Stimulated activated naive CD4-positive, alpha-beta T cell treated with Interleukin-2 at 50 U/mL for 16 hours (primary cell): Measurements from ENCODE around the gene AFF2.

Source experiments
- DNase-seq: peaks from one replicate; lab custom pipeline; 2025; lab: John Stamatoyannopoulos, UW

The AFF2 gene

GRCh38 chrX:148536961-148537360 is 36.5 kb downstream of the AFF2 start:
- no peak for DNase-seq

- no peak for DNase-seq
Observed at GRCh38 chrX:148537556-148538182, 37.3 kb downstream of the AFF2 start.

- no peak for DNase-seq
Observed at GRCh38 chrX:148538582-148538981, 38.2 kb downstream of the AFF2 start.

DNA sequence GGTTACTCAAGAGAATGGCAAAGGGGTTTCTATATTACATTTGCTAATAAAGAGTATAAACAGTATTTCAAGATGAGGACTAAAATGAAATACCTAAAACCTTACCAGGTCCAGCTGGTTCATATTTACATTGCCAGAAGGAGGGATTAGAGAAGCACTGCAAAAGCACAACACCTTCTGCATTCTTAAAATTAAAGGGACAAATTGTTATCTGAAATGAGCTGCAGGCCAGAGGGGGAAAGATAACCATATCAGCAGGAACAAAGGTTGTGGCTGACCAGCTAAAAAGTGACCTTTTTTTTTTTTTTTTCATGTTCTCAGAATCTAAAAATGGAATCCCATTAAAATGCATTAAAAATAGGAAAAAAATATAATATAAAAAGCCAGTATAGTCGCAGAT is 39.7 kb downstream of the AFF2 start:
- DNase-seq, result no peak

DNA sequence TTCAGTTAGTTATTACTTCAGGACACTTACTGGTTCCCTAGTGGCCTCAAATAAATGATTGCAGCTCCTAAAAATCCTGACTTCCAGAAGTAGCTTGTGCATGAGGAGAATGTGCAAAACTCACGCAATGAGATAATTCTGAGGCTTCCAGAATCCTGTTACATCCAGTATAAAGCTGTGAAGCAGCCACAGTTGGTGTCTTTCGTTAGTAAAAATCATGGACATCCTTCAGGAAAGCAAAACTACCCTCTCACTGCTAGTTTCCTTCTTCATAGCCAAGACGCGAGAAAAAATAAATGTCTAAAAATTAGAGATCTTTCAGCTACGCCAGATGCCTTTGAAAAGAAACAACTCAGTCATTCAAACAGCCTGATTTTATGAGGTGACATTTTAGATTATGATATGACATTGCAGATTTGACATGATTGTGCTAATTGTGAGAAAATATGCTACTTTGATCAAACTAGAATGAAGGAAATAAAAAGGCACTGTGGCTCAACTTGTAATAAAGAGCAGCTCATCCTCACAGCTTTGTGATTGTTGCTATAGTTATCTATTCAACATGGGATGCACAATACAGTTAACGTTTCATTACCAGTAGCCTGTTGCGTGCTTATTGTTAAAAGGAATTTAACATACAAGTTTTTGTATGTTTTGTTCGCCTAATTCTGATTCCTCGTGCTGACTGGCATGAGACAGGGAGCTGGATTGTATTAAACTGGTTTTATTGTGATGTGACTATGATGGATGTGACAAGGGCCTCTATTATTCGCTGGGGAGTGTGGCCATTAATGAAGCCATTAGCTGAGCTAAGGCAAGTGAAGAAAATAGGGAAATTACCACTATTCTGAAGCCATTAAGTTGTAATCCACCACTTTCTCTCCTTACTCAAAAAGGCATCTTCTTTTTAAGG is 40.5 kb downstream of the AFF2 start:
- no peak for DNase-seq

GRCh38 chrX:148541584-148541940 is 41.1 kb downstream of the AFF2 start:
- DNase-seq, result no peak

GRCh38 chrX:148542481-148543255 is 42.3 kb downstream of the AFF2 start:
- no peak for DNase-seq

DNA sequence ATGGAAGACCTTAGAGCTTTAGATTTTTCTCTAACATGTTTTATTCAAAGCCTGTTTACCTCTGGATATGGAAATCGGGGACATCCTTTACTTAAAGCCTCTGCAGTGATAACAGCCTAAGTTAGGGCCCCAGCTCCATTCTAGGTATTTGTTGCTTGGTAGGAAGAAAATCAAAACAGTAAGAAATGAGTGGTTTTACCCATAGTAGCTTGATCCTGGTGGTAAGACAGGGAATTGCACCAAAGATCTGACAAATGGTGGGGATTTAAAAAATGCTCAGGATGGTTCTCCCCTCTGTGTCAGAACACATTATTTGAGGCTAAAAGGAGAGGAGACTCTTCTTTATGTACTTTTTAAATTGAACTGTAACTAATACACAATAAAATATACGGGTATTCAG is 52.4 kb downstream of the AFF2 start:
- DNase-seq, result no peak

GRCh38 chrX:148555101-148555500 is 54.7 kb downstream of the AFF2 start:
- no peak for DNase-seq

GRCh38 chrX:148555571-148556243 is 55.3 kb downstream of the AFF2 start:
- no peak for DNase-seq

- DNase-seq, result no peak
Observed at GRCh38 chrX:148556498-148556897, 56.1 kb downstream of the AFF2 start.

- no peak for DNase-seq
Observed at GRCh38 chrX:148562846-148563245, 62.4 kb downstream of the AFF2 start.

DNA sequence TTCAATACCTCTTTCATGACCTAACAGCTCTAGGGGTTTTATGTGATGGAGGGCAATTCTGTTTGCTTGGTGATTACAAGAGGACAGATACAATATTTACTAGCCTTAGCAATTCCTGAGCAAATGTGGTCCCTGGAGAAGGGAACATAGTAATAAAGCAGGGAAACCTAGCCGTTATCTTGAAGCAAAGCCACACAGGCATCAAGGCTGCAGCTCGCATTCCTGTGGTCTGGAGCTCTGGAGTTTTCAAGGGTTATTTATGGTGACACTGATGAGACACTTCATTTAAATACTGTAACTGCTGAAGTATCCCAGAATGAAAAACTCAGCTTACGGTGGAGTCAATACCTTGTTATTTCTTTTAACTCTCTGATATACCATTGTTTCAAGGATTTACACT is 66.8 kb downstream of the AFF2 start:
- no peak for DNase-seq

- DNase-seq, result no peak
Observed at GRCh38 chrX:148567779-148568178, 67.4 kb downstream of the AFF2 start.

- no peak for DNase-seq
Observed at GRCh38 chrX:148568763-148569162, 68.3 kb downstream of the AFF2 start.

GRCh38 chrX:148572337-148572736 is 71.9 kb downstream of the AFF2 start:
- DNase-seq, result no peak

DNA sequence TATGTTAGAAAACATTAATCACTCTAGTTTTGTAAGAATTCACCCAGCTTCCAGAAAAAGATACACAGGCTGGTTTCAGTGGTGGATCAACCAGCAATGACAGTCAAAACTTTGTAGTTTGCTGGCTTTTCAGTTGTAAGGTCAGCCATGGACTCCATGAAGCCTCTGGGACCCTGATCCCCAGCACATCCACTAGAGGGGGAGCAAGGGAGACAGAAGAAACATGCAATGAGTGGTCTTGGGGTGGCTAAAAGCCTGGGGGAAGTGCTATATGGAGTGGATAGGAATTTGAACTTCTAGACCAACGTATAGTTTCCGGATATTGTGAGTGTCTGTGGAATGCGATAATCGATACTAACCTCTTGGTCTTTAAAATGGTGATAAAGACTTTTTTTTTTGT is 72.7 kb downstream of the AFF2 start:
- no peak for DNase-seq

DNA sequence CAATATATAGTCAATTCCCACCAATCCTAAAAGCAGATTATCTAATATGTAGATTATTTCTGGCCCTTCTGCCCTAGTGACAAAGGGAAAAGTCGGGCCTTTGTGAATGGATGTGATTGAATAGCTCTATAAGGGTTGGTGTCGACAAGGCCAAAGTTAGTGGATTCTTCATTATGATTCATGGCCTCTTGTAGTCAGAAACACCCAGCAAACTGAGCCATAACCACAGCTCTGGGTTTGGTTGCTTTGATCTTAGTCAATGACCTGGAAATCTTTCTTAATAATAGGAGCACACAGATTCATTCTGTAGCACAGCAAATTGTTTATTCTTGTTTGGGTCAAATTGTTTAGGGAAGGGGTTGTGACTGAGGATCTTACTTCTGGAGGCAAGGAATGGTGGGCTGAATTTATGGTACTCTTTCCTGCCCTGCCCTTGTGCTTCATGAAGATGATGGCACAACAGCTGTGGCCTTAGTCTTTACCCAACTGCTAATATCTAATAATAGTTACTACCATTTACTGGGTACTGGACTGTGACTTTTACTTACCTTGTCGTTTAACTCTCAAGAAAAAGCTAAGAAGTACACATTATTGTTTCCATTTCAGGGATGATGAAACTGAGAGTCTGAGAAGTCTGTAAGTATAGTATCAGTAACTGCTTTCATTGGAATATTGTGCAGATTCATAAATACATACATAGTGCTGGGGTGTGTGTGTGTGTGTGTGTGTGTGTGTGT is 74.0 kb downstream of the AFF2 start:
- DNase-seq, result no peak

DNA sequence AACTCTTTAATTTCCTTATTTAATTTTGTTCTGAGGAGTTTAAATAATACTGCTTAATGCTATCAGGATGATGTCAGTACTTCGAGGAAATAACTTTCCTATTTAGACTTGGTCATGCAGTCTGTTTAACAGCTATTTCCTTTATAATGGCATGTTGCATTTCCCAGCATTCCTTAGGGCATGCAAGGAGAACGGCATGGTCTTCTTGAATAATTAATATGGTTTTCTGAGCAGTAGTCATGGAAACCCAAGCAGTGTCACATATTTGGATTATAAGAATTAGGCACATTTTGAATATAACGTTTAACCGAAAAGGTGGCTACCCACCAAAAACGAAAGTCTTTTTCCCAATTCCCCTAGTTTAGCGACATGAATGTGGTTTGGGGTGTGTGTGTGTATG is 76.0 kb downstream of the AFF2 start:
- DNase-seq, result no peak

DNA sequence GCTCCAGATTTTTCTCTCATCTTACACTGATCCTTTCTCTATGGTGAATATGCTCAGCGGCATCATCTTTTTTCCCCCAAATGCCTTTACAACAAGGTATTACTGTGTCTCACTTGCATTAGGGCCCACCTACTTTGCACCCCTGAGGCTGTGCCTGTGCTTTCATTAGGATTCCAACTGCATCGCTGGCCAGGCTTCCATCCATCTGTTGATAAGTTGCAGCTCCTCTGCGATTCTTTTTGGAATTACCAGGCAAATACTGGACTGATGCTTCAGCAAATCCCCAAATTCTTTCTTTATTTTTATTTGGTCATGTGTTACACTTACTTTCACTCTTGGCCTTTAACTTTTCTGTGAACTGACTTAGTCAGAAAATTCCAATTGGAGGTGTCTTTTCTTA is 77.3 kb downstream of the AFF2 start:
- no peak for DNase-seq

GRCh38 chrX:148580016-148580415 is 79.6 kb downstream of the AFF2 start:
- no peak for DNase-seq

DNA sequence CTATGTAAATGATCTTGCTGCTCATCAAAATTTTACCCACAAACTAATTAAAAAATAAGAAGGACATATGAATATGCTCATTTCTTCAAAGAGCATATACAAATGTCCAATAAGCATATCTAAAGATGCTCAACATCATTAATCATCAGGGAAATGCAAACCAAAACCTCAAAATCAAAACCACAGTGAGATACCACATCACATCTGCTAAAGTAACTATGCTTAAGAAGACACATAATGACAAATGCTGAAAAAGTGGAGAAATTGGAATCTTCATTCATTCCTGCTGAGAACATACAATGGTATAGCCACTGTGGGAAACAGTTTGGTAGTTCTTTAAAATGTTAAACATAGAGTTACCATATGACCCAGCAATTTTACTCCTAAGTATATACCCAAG is 81.9 kb downstream of the AFF2 start:
- DNase-seq, result no peak
